Activated naive CD8-positive, alpha-beta T cell (primary cell): Measurements from ENCODE around the gene SLC5A8.

Source experiments
- H3K27ac Mint-ChIP-seq: one replicate; pipeline ENCODE4 v1.8.0; 2021; ENCODE audit warnings: mixed read lengths
- H3K27me3 Mint-ChIP-seq: one replicate; pipeline ENCODE4 v1.8.0; 2021; ENCODE audit warnings: mixed read lengths
- H3K36me3 Mint-ChIP-seq: one replicate; pipeline ENCODE4 v1.8.0; 2021; ENCODE audit warnings: mixed read lengths
- H3K4me1 Mint-ChIP-seq: one replicate; pipeline ENCODE4 v1.8.0; 2021; ENCODE audit warnings: low read depth, mixed read lengths
- H3K4me3 Mint-ChIP-seq: one replicate; pipeline ENCODE4 v1.8.0; 2021; ENCODE audit warnings: mild to moderate bottlenecking, mixed read lengths
- H3K9me3 Mint-ChIP-seq: one replicate; pipeline ENCODE4 v1.8.0; 2021; ENCODE audit warnings: low read depth, mixed read lengths

SLC5A8 gene

DNA sequence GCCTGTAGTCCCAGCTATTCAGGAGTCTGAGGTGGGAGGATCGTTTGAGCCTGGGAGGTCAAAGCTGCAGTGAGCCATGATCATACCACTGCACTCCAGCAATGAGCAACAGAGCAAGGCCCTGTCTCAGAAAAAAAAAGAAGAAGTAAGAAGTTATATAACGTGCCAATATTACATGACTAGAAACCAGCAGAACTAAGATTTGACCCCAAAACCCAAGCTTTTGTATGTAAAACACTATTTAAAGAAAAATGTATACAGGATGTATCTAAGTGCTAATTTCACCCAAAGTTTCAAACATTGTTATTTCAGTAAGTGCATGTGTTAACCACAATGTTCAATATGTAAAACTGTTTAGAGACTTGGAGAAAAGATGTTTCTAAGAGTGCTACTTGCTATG is 94.7 kb downstream of the SLC5A8 start:
- no peak overlapping the region for H3K4me3 Mint-ChIP-seq
- H3K27ac Mint-ChIP-seq: no peak overlapping the region
- no peaks in the 10 kb centered on the region for H3K4me1 Mint-ChIP-seq
- no peaks in the 10 kb centered on the region for H3K9me3 Mint-ChIP-seq
- H3K27me3 Mint-ChIP-seq: peaks cover under 1% of the 10 kb centered on the region
- H3K36me3 Mint-ChIP-seq: no peaks in the 10 kb centered on the region

DNA sequence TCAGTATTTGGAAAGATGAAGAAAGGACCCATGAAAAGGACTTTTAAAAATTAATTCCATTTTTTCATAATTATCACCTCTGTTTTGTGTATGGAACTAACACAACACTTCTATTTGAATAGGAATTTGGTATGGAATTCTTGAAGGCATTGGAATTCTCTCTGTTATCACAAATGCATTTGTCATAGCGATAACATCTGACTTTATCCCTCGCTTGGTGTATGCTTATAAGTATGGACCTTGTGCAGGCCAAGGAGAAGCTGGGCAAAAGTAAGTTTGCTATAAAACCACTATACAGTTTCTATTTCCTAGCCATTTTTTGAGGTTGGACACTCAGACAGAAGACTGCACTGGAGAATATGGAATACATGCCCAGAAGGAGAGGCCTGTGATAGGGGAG is 98.6 kb downstream of the SLC5A8 start:
- Mint-ChIP-seq H3K27ac (no peak overlapping the region), H3K4me3 (no peak overlapping the region), H3K4me1 (no peaks in the 10 kb centered on the region), H3K27me3 (peaks cover 2% of the 10 kb centered on the region), H3K9me3 (no peaks in the 10 kb centered on the region), H3K36me3 (no peaks in the 10 kb centered on the region)

DNA sequence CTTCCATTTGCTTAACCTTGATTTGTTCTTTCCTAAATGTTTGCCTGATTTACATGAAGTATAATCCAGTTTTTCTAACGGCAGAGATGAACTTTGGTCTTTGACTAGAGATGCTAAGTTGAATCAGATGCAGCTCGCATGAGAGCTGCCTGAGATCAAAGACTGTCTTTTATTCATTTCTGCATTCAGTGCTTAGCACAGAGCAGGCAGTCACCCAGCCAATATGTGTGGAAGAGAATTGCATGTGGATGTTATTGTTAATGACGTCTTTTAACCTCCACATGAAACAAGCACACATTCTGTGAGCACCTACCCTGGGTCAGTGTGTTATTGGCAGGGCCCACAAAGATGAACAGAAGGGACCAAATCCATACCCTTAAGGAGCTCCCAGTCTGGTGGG is 99.2 kb downstream of the SLC5A8 start:
- H3K4me3 Mint-ChIP-seq: no peak overlapping the region
- H3K36me3 Mint-ChIP-seq: no peaks in the 10 kb centered on the region
- H3K9me3 Mint-ChIP-seq: no peaks in the 10 kb centered on the region

DNA sequence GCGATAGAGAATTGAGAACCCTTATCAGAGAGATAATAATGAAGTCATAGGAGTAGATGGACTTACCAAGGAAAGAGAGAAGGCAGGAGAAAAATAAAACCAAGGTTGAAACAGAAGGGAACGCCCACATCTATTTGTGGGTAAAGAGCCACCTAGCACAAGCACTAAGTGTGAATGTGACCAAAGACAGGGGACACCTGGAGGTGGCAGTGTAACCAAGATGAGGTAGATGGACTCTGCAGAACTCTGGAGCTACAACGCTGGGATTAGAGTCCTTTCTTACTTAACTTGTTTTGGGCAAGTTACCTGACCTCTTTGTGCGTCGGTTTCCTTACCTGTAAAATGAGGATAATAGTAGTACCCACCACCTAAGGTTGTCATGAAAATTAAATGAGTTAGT is 101.9 kb downstream of the SLC5A8 start:
- H3K27me3 Mint-ChIP-seq: peaks cover 4% of the 10 kb centered on the region
- no peaks in the 10 kb centered on the region for H3K4me1 Mint-ChIP-seq
- no peak overlapping the region for H3K4me3 Mint-ChIP-seq
- H3K36me3 Mint-ChIP-seq: no peaks in the 10 kb centered on the region
- H3K27ac Mint-ChIP-seq: no peak overlapping the region
- no peaks in the 10 kb centered on the region for H3K9me3 Mint-ChIP-seq

More for the DNA sequence above, 99.2 kb downstream of the SLC5A8 start:
- no peak overlapping the region for H3K27ac Mint-ChIP-seq
- peaks cover 2% of the 10 kb centered on the region for H3K27me3 Mint-ChIP-seq
- H3K4me1 Mint-ChIP-seq: no peaks in the 10 kb centered on the region

DNA sequence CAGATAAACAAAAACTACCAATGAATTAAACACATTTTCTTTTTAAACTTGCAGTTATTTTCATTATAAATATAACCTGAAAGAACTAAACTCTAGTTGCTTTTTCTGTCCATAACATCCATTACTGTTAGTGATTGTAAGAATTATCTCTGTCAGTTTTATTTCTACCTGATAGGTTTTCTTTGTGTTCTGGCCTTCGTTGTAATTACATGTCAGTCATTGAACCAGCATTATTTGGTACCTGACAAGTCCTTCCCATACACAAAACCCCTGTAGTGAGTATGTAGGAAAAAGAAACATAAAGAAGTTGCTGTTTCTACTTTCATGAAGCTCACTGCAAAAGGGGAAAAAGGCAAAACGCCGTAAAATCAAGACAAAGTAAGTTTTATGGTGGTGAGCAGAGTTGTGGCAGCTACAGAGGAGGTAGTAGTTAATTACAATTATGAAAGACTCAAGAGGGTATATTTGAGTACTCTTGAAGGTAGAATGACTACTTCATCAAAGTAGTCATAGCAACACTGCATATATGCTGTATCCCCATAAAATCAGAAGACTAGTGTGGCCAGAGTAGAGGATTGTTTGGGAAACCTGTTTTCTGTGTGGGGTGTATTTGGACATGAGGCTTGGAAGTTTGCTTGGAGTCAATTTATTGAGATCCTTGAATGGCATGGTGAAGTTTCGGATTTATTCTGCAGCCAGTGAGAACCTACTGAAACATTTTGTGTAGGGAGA is 102.8 kb downstream of the SLC5A8 start:
- no peaks in the 10 kb centered on the region for H3K36me3 Mint-ChIP-seq
- H3K27ac Mint-ChIP-seq: no peak overlapping the region
- no peaks in the 10 kb centered on the region for H3K4me1 Mint-ChIP-seq
- peaks cover 4% of the 10 kb centered on the region for H3K27me3 Mint-ChIP-seq
- no peak overlapping the region for H3K4me3 Mint-ChIP-seq
- H3K9me3 Mint-ChIP-seq: no peaks in the 10 kb centered on the region
